Psoas muscle (tissue), 8 donors: ENCODE measurements around the gene KLHL4. TPM values are rescaled to one million over a fixed set of nuclear protein-coding genes. Genes with fewer than 3 reads are reported as not detected.
A peak's percentile ranks its signal among the peaks of the same experiment; 100 is the strongest.
"Not testable (repeated sequence)": the region's sequence is repeated elsewhere in the genome, so short reads cannot be mapped to it uniquely, and the experiment has no call there.

Source experiments
- ATAC-seq, 4 donors: fragments of 200-7000 bp; cut with Tn5 transposase; one replicate each; pipeline ENCODE4 v1.9.1; 2020; ENCODE audit warnings: moderate library complexity in 3 of 4, mild to moderate bottlenecking in 2 of 4
- DNase-seq, 2 donors: peaks; one replicate each; pipeline ENCODE4 v3.0.0-alpha.2; 2020
- H3K27ac ChIP-seq: fragments of 200-600 bp; one replicate; pipeline ENCODE4 v1.8.0; 2022
- H3K27me3 ChIP-seq, 3 donors: fragments of 200-600 bp in 1 of 3; one replicate each; pipeline versions ENCODE4 v1.6.1 to v1.8.0; 2013 to 2022; ENCODE audit warnings: low read length in 2 of 3, mild to moderate bottlenecking in 2 of 3, moderate library complexity in 1 of 3; ENCODE audit not compliant: insufficient read depth in 3 of 3
- H3K36me3 ChIP-seq, 2 donors: fragments of 200-600 bp in 1 of 2; one replicate each; pipeline versions ENCODE4 v1.6.1 to v1.8.0; 2013 to 2022; ENCODE audit warnings: low read depth in 1 of 2, mild to moderate bottlenecking in 1 of 2, moderate library complexity in 1 of 2; ENCODE audit not compliant: insufficient read depth in 1 of 2
- H3K4me1 ChIP-seq: fragments of 200-600 bp; one replicate; pipeline ENCODE4 v1.8.0; 2022
- H3K4me3 ChIP-seq: fragments of 200-600 bp; one replicate; pipeline ENCODE4 v1.8.0; 2022; ENCODE audit warnings: mild to moderate bottlenecking
- H3K9me3 ChIP-seq: fragments of 200-600 bp; one replicate; pipeline ENCODE4 v1.8.0; 2022
- CTCF ChIP-seq: fragments of 200-600 bp; IDR thresholded peaks from one replicate; pipeline ENCODE4 v1.8.0; 2022; ENCODE audit warnings: antibody characterized with exemption
- WGBS, 3 donors: extraction: QIAGEN DNeasy Blood & Tissue Kit; methylation state at CpG; one replicate each; pipeline versions ENCODE4 v1.1.6 to v1.1.7; 2013; 5-methylcytosine and 5-hydroxymethylcytosine counted together
- intact Hi-C, 2 donors: fragments of 100-400 bp; cut with DNase I; formaldehyde crosslinking; loops; one replicate each; pipeline versions ENCODE4 v1.11.0 to v1.14.2; 2022
- polyA plus RNA-seq, 3 donors: library from polyadenylated mRNA; stranded (reverse); fragments of 200-250 nt; gene quantifications; one replicate each; pipeline ENCODE4 v1.2.3, GENCODE V29; 2013
- total RNA-seq, 4 donors: library from RNA; stranded (reverse); fragmentation: NEBNext Ultra II Directional in 2 of 4; extraction: Animal tissue kit (Norgen Biotek cat#: 25700) in 2 of 4; gene quantifications; one replicate each; pipeline versions ENCODE4 v1.2.1 to v1.2.4, GENCODE V29; 2021 to 2023
- donor health status: healthy with polysubstance abuse.
- donor health status: DM: no; HTN: no; CAD: no; lungs with moderate emphysema.
- donor health status: Bipolar disorder and iron deficiency.
- donor health status: healthy.
- donor health status: DM: yes; HTN: yes; CAD: no.
- donor health status: DM: no; HTN: no; CAD: no.
- donor health status: DM: no; HTN: no; CAD: no.
- donor health status: DM: yes; HTN: yes; CAD: no.

The KLHL4 gene
- total and polyA plus RNA-seq, 7 donors: 0.03 to 1.4 (median 0.22) TPM

- 3 to 14% (median 9%) methylated on average over 2 of the region's 2 CpGs for WGBS, 3 donors
- intact Hi-C loops: no loop called here
Observed at GRCh38 chrX:87664381-87664780, 146.8 kb downstream of the KLHL4 start.

GRCh38 chrX:87679849-87680248, 162.2 kb downstream of the KLHL4 start:
- Histone ChIP-seq H3K27ac (no peak overlapping the region), H3K27me3 (no peaks in the 10 kb centered on the region), H3K9me3 (no peaks in the 10 kb centered on the region), H3K36me3 (no peaks in the 10 kb centered on the region), H3K4me1 (no peaks in the 10 kb centered on the region), H3K4me3 (no peak overlapping the region)
- WGBS, 3 donors: 58 to 92% (median 88%) methylated on average over 1 of the region's 1 CpG
- intact Hi-C loops: no loop called here
- DNase-seq (no peak), ATAC-seq (no peak)
- no peak for TF ChIP-seq CTCF

More at GRCh38 chrX:87664381-87664780, 146.8 kb downstream of the KLHL4 start:
- ATAC-seq (no peak), DNase-seq (no peak)
- H3K4me1 ChIP-seq: no peaks in the 10 kb centered on the region
- H3K27ac ChIP-seq: no peak overlapping the region
- H3K4me3 ChIP-seq: no peak overlapping the region
- H3K27me3 ChIP-seq: peaks cover 0 to 6% (median 0%) of the 10 kb centered on the region in 3 donors
- peak; percentile 50 for TF ChIP-seq CTCF
- H3K36me3 ChIP-seq: no peaks in the 10 kb centered on the region
- no peaks in the 10 kb centered on the region for H3K9me3 ChIP-seq

- intact Hi-C loops: no loop called here
Observed at GRCh38 chrX:87687703-87688102, 170.1 kb downstream of the KLHL4 start.

GRCh38 chrX:87688113-87688748, 170.6 kb downstream of the KLHL4 start:
- DNase-seq, H3K4me1 ChIP-seq, ATAC-seq, H3K36me3 ChIP-seq, H3K4me3 ChIP-seq, intact Hi-C loops, H3K27me3 ChIP-seq, H3K9me3 ChIP-seq, H3K27ac ChIP-seq: not testable (repeated sequence)
- 77 to 84% (median 80%) methylated on average over 3 to 5 of the region's 5 CpGs for WGBS, 3 donors

More at GRCh38 chrX:87687703-87688102, 170.1 kb downstream of the KLHL4 start:
- no peak overlapping the region for H3K4me3 ChIP-seq
- H3K4me1 ChIP-seq: no peaks in the 10 kb centered on the region
- no peaks in the 10 kb centered on the region for H3K36me3 ChIP-seq
- H3K9me3 ChIP-seq: no peaks in the 10 kb centered on the region
- 77 to 95% (median 82%) methylated on average over 1 of the region's 1 CpG for WGBS, 3 donors
- no peaks in the 10 kb centered on the region for H3K27me3 ChIP-seq
- TF ChIP-seq CTCF: no peak
- ATAC-seq: no peak
- DNase-seq: no peak
- H3K27ac ChIP-seq: no peak overlapping the region

GRCh38 chrX:87689218-87689617, 171.6 kb downstream of the KLHL4 start:
- WGBS, 3 donors: 66 to 71% (median 69%) methylated on average over 7 of the region's 7 CpGs
- H3K4me1 ChIP-seq, DNase-seq, intact Hi-C loops, H3K4me3 ChIP-seq, H3K27ac ChIP-seq, ATAC-seq, H3K36me3 ChIP-seq, H3K9me3 ChIP-seq, H3K27me3 ChIP-seq: not testable (repeated sequence)

GRCh38 chrX:87693204-87693603, 175.6 kb downstream of the KLHL4 start:
- Histone ChIP-seq H3K4me3 (no peak overlapping the region), H3K9me3 (no peaks in the 10 kb centered on the region), H3K27me3 (no peaks in the 10 kb centered on the region), H3K27ac (no peak overlapping the region), H3K36me3 (no peaks in the 10 kb centered on the region), H3K4me1 (no peaks in the 10 kb centered on the region)
- intact Hi-C loops: no loop called here
- ATAC-seq: no peak
- DNase-seq: no peak
- TF ChIP-seq CTCF: no peak
- WGBS, 3 donors: 78 to 100% (median 92%) methylated on average over 1 of the region's 1 CpG
